ENCODE measurements around the gene FHAD1. TPM values are rescaled to one million over a fixed set of nuclear protein-coding genes. Genes with fewer than 3 reads are reported as not detected.

FHAD1 gene
- polyA plus RNA-seq, 3 donors, result 0.67 to 0.69 TPM; not detected in 1

DNA sequence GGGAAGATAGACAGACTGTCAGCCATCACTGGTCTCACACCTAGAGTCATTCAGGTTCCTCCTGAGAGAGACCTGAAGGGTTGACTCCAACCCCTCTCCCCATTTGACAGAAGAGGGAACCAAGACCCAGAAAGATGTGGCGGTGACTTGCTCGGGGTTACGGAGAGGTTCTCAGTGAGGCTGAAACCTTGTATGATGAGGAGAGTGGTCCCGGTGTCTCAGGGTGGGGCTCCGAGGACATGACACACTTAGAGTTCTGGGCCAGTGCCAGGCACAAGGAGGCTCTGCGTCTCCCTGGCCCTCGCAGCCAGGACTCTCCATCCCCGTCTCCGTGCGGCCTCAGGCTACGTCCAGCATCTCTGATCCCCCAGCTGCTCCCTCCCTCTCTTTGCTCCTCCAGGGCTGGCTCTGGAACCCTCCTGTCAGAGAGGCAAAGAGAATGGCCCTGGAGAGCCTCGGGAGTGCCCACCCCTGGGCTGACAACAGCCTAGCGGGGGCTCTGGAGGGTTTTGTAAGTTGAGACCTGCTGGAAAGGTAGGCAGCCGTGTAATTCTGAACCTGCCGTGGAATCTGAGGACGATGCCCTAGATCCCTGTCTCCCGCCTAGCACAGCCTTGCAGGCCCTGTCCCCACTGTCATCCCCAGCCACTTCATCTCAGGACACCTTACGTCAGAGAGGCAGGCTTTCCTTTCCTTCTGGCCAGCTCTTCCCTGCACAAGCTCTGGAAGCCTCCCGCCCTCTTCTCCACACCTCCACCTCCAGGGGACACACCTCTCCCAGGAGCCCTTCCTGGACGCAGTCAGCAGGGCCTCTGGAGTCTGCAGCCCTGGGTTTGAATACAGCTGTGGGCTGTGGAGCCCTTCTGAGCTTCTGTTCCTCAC lies 166.8 kb downstream of the FHAD1 start:
- Histone ChIP-seq H3K4me1 (ENCODE audit: control insufficient read depth in 1 of 2, insufficient read depth in 2 of 2, low read length in 2 of 2) (peaks cover 72 to 73% of the 10 kb centered on the region in 2 donors), H4K20me1 (ENCODE audit: insufficient read depth, low read length) (peaks cover 82% of the 10 kb centered on the region), H3K4me2 (replicated peaks; ENCODE audit: extremely low read depth, low read length, poor library complexity, severe bottlenecking) (peak overlapping the region; percentile 84), H3K9me3 (replicated peaks in 1 of 2; ENCODE audit: control insufficient read depth in 1 of 2, insufficient read depth in 1 of 2, low read length in 2 of 2) (no peaks in the 10 kb centered on the region), H3K4me3 (replicated peaks in 1 of 3; ENCODE audit: low read depth in 2 of 3, low read length in 3 of 3) (peak overlapping the region; percentile 92 to 100 (median 98)), H3K27me3 (ENCODE audit: control insufficient read depth in 2 of 2, insufficient read depth in 2 of 2, low read length in 2 of 2) (peaks cover 0 to 2% of the 10 kb centered on the region in 2 donors), H3K79me2 (ENCODE audit: insufficient read depth, low read length) (peaks cover 87% of the 10 kb centered on the region), H2AFZ (ENCODE audit: insufficient read depth, low read depth, low read length, poor library complexity, severe bottlenecking) (no peak overlapping the region), H3K36me3 (replicated peaks in 1 of 2; ENCODE audit: control insufficient read depth in 1 of 2, insufficient read depth in 2 of 2, low read length in 2 of 2) (peaks cover 27 to 34% of the 10 kb centered on the region in 2 donors), H3K27ac (ENCODE audit: low read depth in 1 of 2, low read length in 2 of 2) (peak overlapping the region; percentile 95), H3K9ac (ENCODE audit: insufficient read depth, low read length, poor library complexity, severe bottlenecking) (peak overlapping the region; percentile 96)
- WGBS (ENCODE audit: insufficient coverage), result 97% methylated on average over 14 of the region's 20 CpGs
- Mint-ChIP-seq H3K4me3 (peak overlapping the region; percentile 97), H3K27me3 (ENCODE audit: low read depth in 3 of 3) (peaks cover 1 to 5% (median 1%) of the 10 kb centered on the region in 3 donors), H3K36me3 (peaks cover 53 to 68% of the 10 kb centered on the region in 2 donors), H3K9me3 (peaks cover 0 to 5% (median 0%) of the 10 kb centered on the region in 7 donors), H3K27ac (peak overlapping the region; percentile 98 to 99 (median 99)), H3K4me1 (peaks cover 73% of the 10 kb centered on the region)
- intact Hi-C loops (cut with micrococcal nuclease), result loop anchor here in 1 of 2 donors (5.0 kb wide), 2 partner anchors 67 to 108 kb away; partner anchors contain the start of gene CASP9
- TF ChIP-seq, protein P1, sequence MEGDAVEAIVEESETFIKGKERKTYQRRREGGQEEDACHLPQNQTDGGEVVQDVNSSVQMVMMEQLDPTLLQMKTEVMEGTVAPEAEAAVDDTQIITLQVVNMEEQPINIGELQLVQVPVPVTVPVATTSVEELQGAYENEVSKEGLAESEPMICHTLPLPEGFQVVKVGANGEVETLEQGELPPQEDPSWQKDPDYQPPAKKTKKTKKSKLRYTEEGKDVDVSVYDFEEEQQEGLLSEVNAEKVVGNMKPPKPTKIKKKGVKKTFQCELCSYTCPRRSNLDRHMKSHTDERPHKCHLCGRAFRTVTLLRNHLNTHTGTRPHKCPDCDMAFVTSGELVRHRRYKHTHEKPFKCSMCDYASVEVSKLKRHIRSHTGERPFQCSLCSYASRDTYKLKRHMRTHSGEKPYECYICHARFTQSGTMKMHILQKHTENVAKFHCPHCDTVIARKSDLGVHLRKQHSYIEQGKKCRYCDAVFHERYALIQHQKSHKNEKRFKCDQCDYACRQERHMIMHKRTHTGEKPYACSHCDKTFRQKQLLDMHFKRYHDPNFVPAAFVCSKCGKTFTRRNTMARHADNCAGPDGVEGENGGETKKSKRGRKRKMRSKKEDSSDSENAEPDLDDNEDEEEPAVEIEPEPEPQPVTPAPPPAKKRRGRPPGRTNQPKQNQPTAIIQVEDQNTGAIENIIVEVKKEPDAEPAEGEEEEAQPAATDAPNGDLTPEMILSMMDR (IDR thresholded peaks at IDR 0.05), result no peak
- DNase-seq, result no peak

- TF ChIP-seq, protein P1 (IDR thresholded peaks at IDR 0.05), result no peak
- Histone ChIP-seq H3K9me3 (replicated peaks in 1 of 2; ENCODE audit: control insufficient read depth in 1 of 2, insufficient read depth in 1 of 2, low read length in 2 of 2) (no peaks in the 10 kb centered on the region), H2AFZ (ENCODE audit: insufficient read depth, low read depth, low read length, poor library complexity, severe bottlenecking) (no peak overlapping the region), H3K27ac (ENCODE audit: low read depth in 1 of 2, low read length in 2 of 2) (peak overlapping the region; percentile 95), H3K4me2 (replicated peaks; ENCODE audit: extremely low read depth, low read length, poor library complexity, severe bottlenecking) (peak overlapping the region; percentile 84), H3K27me3 (ENCODE audit: control insufficient read depth in 2 of 2, insufficient read depth in 2 of 2, low read length in 2 of 2) (no peaks in the 10 kb centered on the region), H3K9ac (ENCODE audit: insufficient read depth, low read length, poor library complexity, severe bottlenecking) (no peak overlapping the region), H3K4me1 (ENCODE audit: control insufficient read depth in 1 of 2, insufficient read depth in 2 of 2, low read length in 2 of 2) (peaks cover 74 to 76% of the 10 kb centered on the region in 2 donors), H3K36me3 (replicated peaks in 1 of 2; ENCODE audit: control insufficient read depth in 1 of 2, insufficient read depth in 2 of 2, low read length in 2 of 2) (peaks cover 32 to 41% of the 10 kb centered on the region in 2 donors), H3K79me2 (ENCODE audit: insufficient read depth, low read length) (peaks cover 94% of the 10 kb centered on the region), H3K4me3 (replicated peaks in 1 of 3; ENCODE audit: low read depth in 2 of 3, low read length in 3 of 3) (peak overlapping the region in 1 of 3 experiments; percentile 100), H4K20me1 (ENCODE audit: insufficient read depth, low read length) (peaks cover 89% of the 10 kb centered on the region)
- peak overlapping the region; percentile 35 to 97 for H3K4me3 Mint-ChIP-seq
- intact Hi-C loops (cut with micrococcal nuclease), result loop anchor here in 1 of 2 donors (5.0 kb wide), 2 partner anchors 67 to 108 kb away; partner anchors contain the start of gene CASP9
- H3K27me3 Mint-ChIP-seq (ENCODE audit: low read depth in 3 of 3), result no peaks in the 10 kb centered on the region
- WGBS (ENCODE audit: insufficient coverage), result 94% methylated on average over 7 of the region's 10 CpGs
- H3K9me3 Mint-ChIP-seq, result peaks cover 0 to 5% (median 0%) of the 10 kb centered on the region in 7 donors
- peaks cover 51 to 70% of the 10 kb centered on the region in 2 donors for H3K36me3 Mint-ChIP-seq
- peaks cover 75% of the 10 kb centered on the region for H3K4me1 Mint-ChIP-seq
- no peak for DNase-seq
- peak overlapping the region; percentile 98 to 99 (median 99) for H3K27ac Mint-ChIP-seq
Measured at GRCh38 chr1:15414445-15414983, 167.5 kb downstream of the FHAD1 start.
